ENCODE results near the gene SMAD4. TPM values are rescaled to one million over a fixed set of nuclear protein-coding genes. Genes with fewer than 3 reads are reported as not detected.

SMAD4 gene
- total RNA-seq, 2 donors from 2014 or later = 132 to 133 TPM

- H3K9me3 ChIP-seq (ENCODE audit: control insufficient read depth, low read length) = no peaks in the 10 kb centered on the region
- no peak for TF ChIP-seq CTCF (conservative IDR thresholded peaks at IDR 0.05)
- DNase-seq = no peak
- Mint-ChIP-seq H3K36me3 (ENCODE audit: low read depth) (peaks cover 21% of the 10 kb centered on the region), H3K4me1 (peaks cover 23% of the 10 kb centered on the region), H3K27ac (peak overlapping the region; percentile 35), H3K4me3 (peak overlapping the region; percentile 91), H3K27me3 (ENCODE audit: insufficient read depth) (no peaks in the 10 kb centered on the region), H3K9me3 (no peaks in the 10 kb centered on the region)
- no peaks in the 10 kb centered on the region for H3K27me3 ChIP-seq (ENCODE audit: control insufficient read depth, insufficient read depth, low read length, poor library complexity, severe bottlenecking)
- peaks cover 7% of the 10 kb centered on the region for H3K4me1 ChIP-seq (ENCODE audit: control insufficient read depth, insufficient read depth, low read length)
- peak overlapping the region; percentile 18 for H3K9ac ChIP-seq (ENCODE audit: extremely low read depth, low read length, poor library complexity, severe bottlenecking)
- WGBS, 2 experiments (ENCODE audit: insufficient coverage in 1 of 2, insufficient read length in 1 of 2) = 44 to 45% methylated on average over 4 to 5 of the region's 5 CpGs
- peak overlapping the region; percentile 98 for H3K4me3 ChIP-seq (ENCODE audit: low read length)
- H3K27ac ChIP-seq (ENCODE audit: low read depth, low read length) = no peak overlapping the region
- H3K36me3 ChIP-seq (ENCODE audit: control insufficient read depth, insufficient read depth, low read length) = peaks cover 8% of the 10 kb centered on the region
Measured at GRCh38 chr18:51032193-51032592, 2.2 kb downstream of the SMAD4 start.

- no peak overlapping the region for H3K27ac Mint-ChIP-seq
- no peaks in the 10 kb centered on the region for H3K27me3 Mint-ChIP-seq (ENCODE audit: insufficient read depth)
- H3K9me3 Mint-ChIP-seq = no peaks in the 10 kb centered on the region
- peaks cover 8% of the 10 kb centered on the region for H3K36me3 ChIP-seq (ENCODE audit: control insufficient read depth, insufficient read depth, low read length)
- no peak overlapping the region for H3K4me3 ChIP-seq (ENCODE audit: low read length)
- TF ChIP-seq CTCF (conservative IDR thresholded peaks at IDR 0.05) = no peak
- no peak overlapping the region for H3K4me3 Mint-ChIP-seq
- H3K4me1 Mint-ChIP-seq = peaks cover 32% of the 10 kb centered on the region
- WGBS, 2 experiments (ENCODE audit: insufficient coverage in 1 of 2, insufficient read length in 1 of 2) = 89% methylated on average over 2 of the region's 2 CpGs; no CpG with 5 or more reads in 1 of the 2 experiments
- H3K27ac ChIP-seq (ENCODE audit: low read depth, low read length) = no peak overlapping the region
- peaks cover 29% of the 10 kb centered on the region for H3K36me3 Mint-ChIP-seq (ENCODE audit: low read depth)
- no peaks in the 10 kb centered on the region for H3K27me3 ChIP-seq (ENCODE audit: control insufficient read depth, insufficient read depth, low read length, poor library complexity, severe bottlenecking)
- H3K9ac ChIP-seq (ENCODE audit: extremely low read depth, low read length, poor library complexity, severe bottlenecking) = no peak overlapping the region
- no peak for DNase-seq
- H3K9me3 ChIP-seq (ENCODE audit: control insufficient read depth, low read length) = peaks cover 7% of the 10 kb centered on the region
- no peaks in the 10 kb centered on the region for H3K4me1 ChIP-seq (ENCODE audit: control insufficient read depth, insufficient read depth, low read length)
Measured at GRCh38 chr18:51037230-51037629, 7.2 kb downstream of the SMAD4 start.

- Mint-ChIP-seq H3K9me3 (no peaks in the 10 kb centered on the region), H3K27me3 (ENCODE audit: insufficient read depth) (no peaks in the 10 kb centered on the region), H3K27ac (peak overlapping the region; percentile 43), H3K4me1 (peaks cover 26% of the 10 kb centered on the region), H3K36me3 (ENCODE audit: low read depth) (peaks cover 26% of the 10 kb centered on the region), H3K4me3 (no peak overlapping the region)
- Histone ChIP-seq H3K9ac (ENCODE audit: extremely low read depth, low read length, poor library complexity, severe bottlenecking) (no peak overlapping the region), H3K36me3 (ENCODE audit: control insufficient read depth, insufficient read depth, low read length) (peaks cover 8% of the 10 kb centered on the region), H3K27ac (ENCODE audit: low read depth, low read length) (no peak overlapping the region), H3K27me3 (ENCODE audit: control insufficient read depth, insufficient read depth, low read length, poor library complexity, severe bottlenecking) (no peaks in the 10 kb centered on the region), H3K4me3 (ENCODE audit: low read length) (no peak overlapping the region), H3K4me1 (ENCODE audit: control insufficient read depth, insufficient read depth, low read length) (no peaks in the 10 kb centered on the region), H3K9me3 (ENCODE audit: control insufficient read depth, low read length) (peaks cover 7% of the 10 kb centered on the region)
- TF ChIP-seq CTCF (conservative IDR thresholded peaks at IDR 0.05) = no peak
- 93 to 96% methylated on average over 3 to 6 of the region's 6 CpGs for WGBS, 2 experiments (ENCODE audit: insufficient coverage in 1 of 2, insufficient read length in 1 of 2)
- DNase-seq = no peak
Measured at GRCh38 chr18:51038110-51038509, 8.1 kb downstream of the SMAD4 start.
